ENCODE results near the gene DMAC2L. TPM values are rescaled to one million over a fixed set of nuclear protein-coding genes. Genes with fewer than 3 reads are reported as not detected.
A peak's percentile ranks its signal among the peaks of the same experiment; 100 is the strongest.

The DMAC2L gene
- total RNA-seq, 1 donor from 2014 or later = 17.7 TPM

DNA sequence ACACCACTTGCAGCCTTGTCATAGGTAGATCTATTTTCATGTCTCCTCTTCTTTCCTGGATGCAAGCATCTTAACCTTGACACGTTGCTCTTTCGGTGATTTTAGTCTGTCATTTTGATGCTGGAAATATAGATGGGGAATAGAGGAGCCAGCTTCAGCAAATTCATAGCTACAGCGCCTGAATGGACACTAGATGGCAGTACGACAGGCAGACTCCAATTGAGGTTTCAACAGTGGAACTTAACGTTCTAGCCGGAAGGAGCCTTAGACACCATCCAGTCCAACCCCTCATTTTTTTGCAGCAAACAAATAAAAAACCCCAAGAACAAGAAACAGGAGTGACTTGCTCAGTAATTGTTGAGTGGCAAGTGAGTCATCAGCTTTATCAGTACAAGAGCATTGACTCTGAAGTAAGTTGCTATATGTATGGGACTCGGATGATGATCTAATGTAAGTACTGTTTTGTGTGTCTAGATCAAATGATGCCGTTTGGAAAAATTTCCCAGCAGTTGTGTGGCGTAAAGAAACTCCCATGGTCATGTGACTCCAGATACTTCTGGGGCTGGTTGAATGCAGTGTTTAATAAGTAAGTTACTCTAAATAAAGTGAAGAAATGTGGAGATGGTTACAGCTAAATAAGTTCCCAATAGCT lies 9.0 kb downstream of the DMAC2L start:
- H3K4me3 Mint-ChIP-seq (ENCODE audit: unreplicated experiment) = no peak overlapping the region
- no peak overlapping the region for H3K27ac Mint-ChIP-seq (ENCODE audit: unreplicated experiment)
- peaks cover 17% of the 10 kb centered on the region for H3K36me3 Mint-ChIP-seq (ENCODE audit: unreplicated experiment)
- no peak for DNase-seq (ENCODE audit: extremely low spot score, unreplicated experiment)
- TF ChIP-seq, protein P1, sequence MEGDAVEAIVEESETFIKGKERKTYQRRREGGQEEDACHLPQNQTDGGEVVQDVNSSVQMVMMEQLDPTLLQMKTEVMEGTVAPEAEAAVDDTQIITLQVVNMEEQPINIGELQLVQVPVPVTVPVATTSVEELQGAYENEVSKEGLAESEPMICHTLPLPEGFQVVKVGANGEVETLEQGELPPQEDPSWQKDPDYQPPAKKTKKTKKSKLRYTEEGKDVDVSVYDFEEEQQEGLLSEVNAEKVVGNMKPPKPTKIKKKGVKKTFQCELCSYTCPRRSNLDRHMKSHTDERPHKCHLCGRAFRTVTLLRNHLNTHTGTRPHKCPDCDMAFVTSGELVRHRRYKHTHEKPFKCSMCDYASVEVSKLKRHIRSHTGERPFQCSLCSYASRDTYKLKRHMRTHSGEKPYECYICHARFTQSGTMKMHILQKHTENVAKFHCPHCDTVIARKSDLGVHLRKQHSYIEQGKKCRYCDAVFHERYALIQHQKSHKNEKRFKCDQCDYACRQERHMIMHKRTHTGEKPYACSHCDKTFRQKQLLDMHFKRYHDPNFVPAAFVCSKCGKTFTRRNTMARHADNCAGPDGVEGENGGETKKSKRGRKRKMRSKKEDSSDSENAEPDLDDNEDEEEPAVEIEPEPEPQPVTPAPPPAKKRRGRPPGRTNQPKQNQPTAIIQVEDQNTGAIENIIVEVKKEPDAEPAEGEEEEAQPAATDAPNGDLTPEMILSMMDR (IDR thresholded peaks at IDR 0.05) = peak; percentile 94
- H3K4me1 Mint-ChIP-seq (ENCODE audit: unreplicated experiment) = peaks cover 8% of the 10 kb centered on the region
- no peaks in the 10 kb centered on the region for H3K27me3 Mint-ChIP-seq (ENCODE audit: unreplicated experiment)
- peaks cover 8% of the 10 kb centered on the region for H3K9me3 Mint-ChIP-seq (ENCODE audit: unreplicated experiment)

DNA sequence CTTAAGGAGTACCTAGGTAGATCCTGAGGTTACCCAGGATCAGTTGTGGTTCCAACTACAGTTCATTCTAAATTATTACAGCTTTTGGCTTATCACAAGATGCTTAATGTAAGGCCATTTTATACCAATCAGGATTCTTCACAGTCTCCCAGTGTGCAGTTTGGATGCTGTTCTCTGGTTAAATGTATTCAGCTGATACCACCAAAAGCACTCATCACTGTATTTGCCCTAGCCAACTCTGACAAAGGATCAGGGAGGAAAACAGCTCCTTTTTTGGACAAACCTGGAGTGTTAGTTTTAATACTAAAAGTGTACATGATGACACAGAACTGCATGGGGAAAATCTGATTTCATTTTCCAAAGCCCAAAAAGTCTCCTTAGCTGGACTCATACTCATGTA lies 19.5 kb downstream of the DMAC2L start:
- Mint-ChIP-seq H3K27ac (ENCODE audit: unreplicated experiment) (peak overlapping the region; percentile 23), H3K4me3 (ENCODE audit: unreplicated experiment) (no peak overlapping the region), H3K36me3 (ENCODE audit: unreplicated experiment) (peaks cover 23% of the 10 kb centered on the region), H3K27me3 (ENCODE audit: unreplicated experiment) (no peaks in the 10 kb centered on the region), H3K4me1 (ENCODE audit: unreplicated experiment) (peaks cover 20% of the 10 kb centered on the region), H3K9me3 (ENCODE audit: unreplicated experiment) (no peaks in the 10 kb centered on the region)
- no peak for DNase-seq (ENCODE audit: extremely low spot score, unreplicated experiment)
- TF ChIP-seq, protein P1 (IDR thresholded peaks at IDR 0.05) = no peak

DNA sequence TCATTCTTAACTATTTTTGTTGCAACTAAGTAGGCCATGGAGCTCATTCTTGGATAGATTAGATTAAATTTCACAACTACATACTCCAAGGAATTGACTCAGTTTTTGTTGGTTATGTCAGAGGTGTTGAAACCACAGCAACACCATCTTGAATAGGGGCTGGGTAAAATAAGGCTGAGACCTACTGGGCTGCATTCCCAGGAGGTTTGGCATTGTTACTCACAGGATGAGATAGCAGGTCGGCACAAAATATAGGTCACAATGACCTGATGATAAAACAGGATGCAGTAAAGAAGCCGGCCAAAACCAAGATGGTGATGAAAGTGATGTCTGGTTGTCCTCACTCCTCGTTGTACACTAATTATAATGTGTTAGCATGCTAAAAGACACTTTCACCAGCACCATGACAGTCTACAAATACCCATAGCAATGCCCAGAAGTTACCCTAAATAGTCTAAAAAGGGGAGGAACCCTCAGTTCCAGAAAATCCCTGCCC lies 20.9 kb downstream of the DMAC2L start:
- DNase-seq (ENCODE audit: extremely low spot score, unreplicated experiment) = no peak
- peaks cover 22% of the 10 kb centered on the region for H3K36me3 Mint-ChIP-seq (ENCODE audit: unreplicated experiment)
- no peaks in the 10 kb centered on the region for H3K27me3 Mint-ChIP-seq (ENCODE audit: unreplicated experiment)
- no peaks in the 10 kb centered on the region for H3K9me3 Mint-ChIP-seq (ENCODE audit: unreplicated experiment)
- TF ChIP-seq, protein P1 (IDR thresholded peaks at IDR 0.05) = no peak
- H3K27ac Mint-ChIP-seq (ENCODE audit: unreplicated experiment) = no peak overlapping the region
- peaks cover 21% of the 10 kb centered on the region for H3K4me1 Mint-ChIP-seq (ENCODE audit: unreplicated experiment)
- H3K4me3 Mint-ChIP-seq (ENCODE audit: unreplicated experiment) = no peak overlapping the region

DNA sequence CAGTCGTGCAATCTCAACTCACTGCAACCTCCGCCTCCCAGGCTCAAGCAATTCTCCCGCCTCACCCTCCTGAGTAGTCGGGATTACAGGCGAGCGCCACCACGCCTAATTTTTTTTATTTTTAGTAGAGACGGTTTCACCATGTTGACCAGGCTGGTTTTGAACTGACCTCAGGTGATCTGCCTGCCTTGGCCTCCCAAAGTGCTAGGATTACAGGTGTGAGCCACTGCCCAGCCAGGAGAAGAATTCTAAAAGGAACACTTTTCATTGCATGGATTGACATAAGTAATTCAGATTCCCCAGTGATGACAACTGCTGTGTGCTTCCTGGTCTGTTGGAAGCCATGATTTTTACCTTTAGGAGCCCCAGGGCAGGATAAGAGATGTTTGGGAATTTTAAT lies 22.1 kb downstream of the DMAC2L start:
- Mint-ChIP-seq H3K27ac (ENCODE audit: unreplicated experiment) (peak overlapping the region; percentile 90), H3K36me3 (ENCODE audit: unreplicated experiment) (peaks cover 19% of the 10 kb centered on the region), H3K4me1 (ENCODE audit: unreplicated experiment) (peaks cover 21% of the 10 kb centered on the region), H3K4me3 (ENCODE audit: unreplicated experiment) (no peak overlapping the region), H3K9me3 (ENCODE audit: unreplicated experiment) (no peaks in the 10 kb centered on the region), H3K27me3 (ENCODE audit: unreplicated experiment) (no peaks in the 10 kb centered on the region)
- no peak for DNase-seq (ENCODE audit: extremely low spot score, unreplicated experiment)
- TF ChIP-seq, protein P1 (IDR thresholded peaks at IDR 0.05) = no peak

DNA sequence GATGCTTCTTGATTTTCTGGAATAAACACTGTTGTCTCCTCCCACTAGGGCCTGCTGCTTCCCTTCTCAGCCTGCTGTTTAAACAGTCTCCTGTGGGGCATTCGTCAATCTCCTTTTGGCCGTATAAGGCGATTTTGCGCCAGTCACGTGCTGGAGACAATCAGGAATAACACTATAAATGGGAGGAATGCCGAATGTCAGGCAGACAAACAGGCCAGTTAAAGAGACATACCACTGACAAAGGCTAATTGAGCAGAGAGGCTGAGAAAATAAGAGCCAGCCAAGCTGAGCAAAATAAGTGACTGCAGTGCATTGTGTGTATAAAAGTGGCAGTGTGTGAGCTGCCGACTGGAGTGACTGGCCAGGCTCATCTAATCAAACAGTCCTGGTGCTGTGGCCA lies 23.3 kb downstream of the DMAC2L start:
- TF ChIP-seq, protein P1 (IDR thresholded peaks at IDR 0.05) = peak; percentile 24
- Mint-ChIP-seq H3K27ac (ENCODE audit: unreplicated experiment) (peak overlapping the region; percentile 90), H3K9me3 (ENCODE audit: unreplicated experiment) (no peaks in the 10 kb centered on the region), H3K4me3 (ENCODE audit: unreplicated experiment) (no peak overlapping the region), H3K27me3 (ENCODE audit: unreplicated experiment) (no peaks in the 10 kb centered on the region), H3K4me1 (ENCODE audit: unreplicated experiment) (peaks cover 21% of the 10 kb centered on the region), H3K36me3 (ENCODE audit: unreplicated experiment) (peaks cover 15% of the 10 kb centered on the region)
- DNase-seq (ENCODE audit: extremely low spot score, unreplicated experiment) = no peak

Measured in osteocyte (in vitro differentiated cells).